Esophagus squamous epithelium (tissue), 5 donors: ENCODE data around the gene RNASE11. TPM values are rescaled to one million over a fixed set of nuclear protein-coding genes. Genes with fewer than 3 reads are reported as not detected.
"Not testable (repeated sequence)": the region's sequence is repeated elsewhere in the genome, so short reads cannot be mapped to it uniquely, and the experiment has no call there.

Experiments
- DNase-seq: peaks from one replicate; lab custom pipeline; 2025; lab: John Stamatoyannopoulos, UW
- H3K27ac ChIP-seq, 4 donors: fragments of 200-600 bp; sonication (generic); one replicate each; pipeline ENCODE4 v1.5.1; 2016 to 2019; ENCODE audit warnings: mild to moderate bottlenecking in 1 of 4
- H3K27me3 ChIP-seq, 4 donors: fragments of 200-600 bp; sonication (generic); 1 replicate in 3 of 4; 2 replicates in 1 of 4; pipeline versions ENCODE4 v1.5.1 to v1.6.0; 2017 to 2021; ENCODE audit warnings: antibody characterized with exemption in 1 of 4
- H3K36me3 ChIP-seq, 3 donors: fragments of 200-600 bp; sonication (generic); one replicate each; pipeline ENCODE4 v1.5.1; 2016 to 2019
- H3K4me1 ChIP-seq, 3 donors: fragments of 200-600 bp; sonication (generic); one replicate each; pipeline ENCODE4 v1.5.1; 2017 to 2019
- H3K4me3 ChIP-seq, 4 donors: fragments of 200-600 bp; sonication (generic); 1 replicate in 3 of 4; 2 replicates in 1 of 4; pipeline ENCODE4 v1.5.1; 2016 to 2019; ENCODE audit warnings: mild to moderate bottlenecking in 2 of 4, moderate library complexity in 1 of 4
- H3K9me3 ChIP-seq, 3 donors: fragments of 200-600 bp; sonication (generic); one replicate each; pipeline ENCODE4 v1.5.1; 2016 to 2019
- CTCF ChIP-seq, 6 experiments: fragments of 450-650 bp in 4 of 6; fragments of 200-600 bp in 2 of 6; sonication (generic) in 2 of 6; IDR thresholded peaks; one replicate each; pipeline ENCODE4 v1.5.1; 2016 to 2019; ENCODE audit warnings: antibody characterized with exemption in 6 of 6, mild to moderate bottlenecking in 4 of 6, moderate library complexity in 4 of 6
- POLR2A ChIP-seq, 4 donors: fragments of 450-650 bp; IDR thresholded peaks; one replicate each; pipeline ENCODE4 v1.6.1; 2017; ENCODE audit warnings: antibody characterized with exemption in 4 of 4, mild to moderate bottlenecking in 4 of 4, moderate library complexity in 3 of 4
- WGBS, 2 donors: methylation state at CpG; one replicate each; pipeline ENCODE4 v1.1.5; 2018; 5-methylcytosine and 5-hydroxymethylcytosine counted together
- intact Hi-C: fragments of 100-400 bp; cut with DNase I; formaldehyde crosslinking; loops from one replicate; pipeline ENCODE4 v1.15.0; 2022
- total RNA-seq, 4 donors: library from RNA; depleted of rRNA; stranded (reverse); fragments of >200 nt; gene quantifications; one replicate each; pipeline ENCODE4 v1.1.0, GENCODE V29; 2016
- donor health status: DM: yes; HTN: yes; CAD: no.

The RNASE11 gene
- total RNA-seq, 4 donors from 2014 or later = not detected

- intact Hi-C loops = no loop called here
- no peak for TF ChIP-seq CTCF (IDR thresholded peaks at IDR 0.05)
- no peak for DNase-seq
Observed at GRCh38 chr14:20569066-20569465, 18.7 kb downstream of the RNASE11 start.

GRCh38 chr14:20568393-20568792 is 19.4 kb downstream of the RNASE11 start:
- DNase-seq = no peak
- intact Hi-C loops = no loop called here
- no peak overlapping the region for H3K4me3 ChIP-seq

More at GRCh38 chr14:20569066-20569465, 18.7 kb downstream of the RNASE11 start:
- peaks cover 0 to 16% (median 4%) of the 10 kb centered on the region in 3 donors for H3K9me3 ChIP-seq
- no peaks in the 10 kb centered on the region for H3K27me3 ChIP-seq
- H3K36me3 ChIP-seq = no peaks in the 10 kb centered on the region
- H3K27ac ChIP-seq = no peak overlapping the region
- no peaks in the 10 kb centered on the region for H3K4me1 ChIP-seq
- no peak overlapping the region for H3K4me3 ChIP-seq

GRCh38 chr14:20567199-20567598 is 20.6 kb downstream of the RNASE11 start:
- H3K36me3 ChIP-seq, DNase-seq, H3K4me3 ChIP-seq, intact Hi-C loops, H3K27me3 ChIP-seq, H3K27ac ChIP-seq, H3K4me1 ChIP-seq: not testable (repeated sequence)
- WGBS, 2 donors = 79 to 89% methylated on average over 1 of the region's 1 CpG
- H3K9me3 ChIP-seq = peaks cover 0 to 16% (median 4%) of the 10 kb centered on the region in 3 donors

More at GRCh38 chr14:20568393-20568792, 19.4 kb downstream of the RNASE11 start:
- H3K27me3 ChIP-seq = no peaks in the 10 kb centered on the region
- H3K27ac ChIP-seq = no peak overlapping the region
- WGBS, 2 donors = 66 to 72% methylated on average over 3 of the region's 3 CpGs
- TF ChIP-seq CTCF (IDR thresholded peaks at IDR 0.05) = no peak
- no peak for TF ChIP-seq POLR2A (IDR thresholded peaks at IDR 0.05)
- H3K9me3 ChIP-seq = peaks cover 0 to 16% (median 4%) of the 10 kb centered on the region in 3 donors
- no peaks in the 10 kb centered on the region for H3K36me3 ChIP-seq
- no peaks in the 10 kb centered on the region for H3K4me1 ChIP-seq

GRCh38 chr14:20564501-20564997 is 23.3 kb downstream of the RNASE11 start:
- WGBS, 2 donors = 85 to 100% methylated on average over 2 of the region's 2 CpGs
- no peak overlapping the region for H3K27ac ChIP-seq
- no peaks in the 10 kb centered on the region for H3K27me3 ChIP-seq
- no peak for DNase-seq
- no peaks in the 10 kb centered on the region for H3K4me1 ChIP-seq
- no peak overlapping the region for H3K4me3 ChIP-seq
- H3K9me3 ChIP-seq = peaks cover 0 to 13% (median 3%) of the 10 kb centered on the region in 3 donors
- no peaks in the 10 kb centered on the region for H3K36me3 ChIP-seq
- no peak for TF ChIP-seq CTCF (IDR thresholded peaks at IDR 0.05)
- TF ChIP-seq POLR2A (IDR thresholded peaks at IDR 0.05) = no peak
- intact Hi-C loops = no loop called here

- TF ChIP-seq POLR2A (IDR thresholded peaks at IDR 0.05) (no peak), CTCF (IDR thresholded peaks at IDR 0.05) (no peak)
- no peaks in the 10 kb centered on the region for H3K36me3 ChIP-seq
- intact Hi-C loops = no loop called here
- WGBS, 2 donors = 84 to 94% methylated on average over 1 of the region's 1 CpG
- peaks cover 0 to 8% (median 0%) of the 10 kb centered on the region in 3 donors for H3K9me3 ChIP-seq
- H3K27ac ChIP-seq = no peak overlapping the region
- no peak for DNase-seq
- no peaks in the 10 kb centered on the region for H3K27me3 ChIP-seq
- H3K4me3 ChIP-seq = no peak overlapping the region
- no peaks in the 10 kb centered on the region for H3K4me1 ChIP-seq
Observed at GRCh38 chr14:20563971-20564370, 23.8 kb downstream of the RNASE11 start.

- H3K9me3 ChIP-seq = no peaks in the 10 kb centered on the region
- TF ChIP-seq POLR2A (IDR thresholded peaks at IDR 0.05) (no peak), CTCF (IDR thresholded peaks at IDR 0.05) (no peak)
- no peak for DNase-seq
- WGBS, 2 donors = 80 to 89% methylated on average over 3 of the region's 3 CpGs
- H3K27ac ChIP-seq = no peak within 1 kb of the TSS
- intact Hi-C loops = no loop called here
- H3K36me3 ChIP-seq = no peaks in the 10 kb centered on the region
- no peak within 1 kb of the TSS for H3K4me3 ChIP-seq
- H3K27me3 ChIP-seq = no peaks in the 10 kb centered on the region
- no peaks in the 10 kb centered on the region for H3K4me1 ChIP-seq
Observed at GRCh38 chr14:20560961-20561360, 26.8 kb downstream of the RNASE11 start, which contains the start of gene RNASE9. Gene RNASE9, minus strand, starts transcription at chr14:20561047.
